HepG2 (cell line): ENCODE measurements around the gene NOC2L. TPM values are rescaled to one million over a fixed set of nuclear protein-coding genes. Genes with fewer than 3 reads are reported as not detected.
A peak's percentile ranks its signal among the peaks of the same experiment; 100 is the strongest.

ENCODE experiments used
- ETV5 ChIP-seq: IDR thresholded peaks from 2 replicates; pipeline ENCODE4 v1.6.1; 2018; ENCODE audit warnings: missing biosample characterization, missing genetic modification reagents, inconsistent platforms, borderline replicate concordance
- GABPB1 ChIP-seq: IDR thresholded peaks from 2 replicates; pipeline ENCODE4 v1.6.1; 2016; ENCODE audit warnings: mild to moderate bottlenecking, missing genetic modification reagents, moderate library complexity, missing compliant biosample characterization
- PHB2 ChIP-seq: fragments of 450-650 bp; IDR thresholded peaks from 2 replicates; pipeline ENCODE4 v1.6.1; 2018; ENCODE audit not compliant: partially characterized antibody
- SRSF1 ChIP-seq: fragments of 200-400 bp; formaldehyde crosslinking; optimal IDR thresholded peaks from 2 replicates; pipeline ENCODE3; 2017; ENCODE audit warnings: mild to moderate bottlenecking, low read depth, low read length, moderate library complexity
- TBX2 ChIP-seq: sonication (generic); formaldehyde crosslinking; IDR thresholded peaks from 2 replicates; pipeline ENCODE4 v1.5.0; 2020; ENCODE audit warnings: missing genetic modification reagents, mild to moderate bottlenecking, borderline replicate concordance
- ZBTB20 ChIP-seq: sonication (generic); formaldehyde crosslinking; IDR thresholded peaks from 2 replicates; pipeline ENCODE4 v1.8.1; 2023; ENCODE audit warnings: missing genetic modification reagents, low read depth, mild to moderate bottlenecking, borderline replicate concordance
- ZBTB7B ChIP-seq: sonication (generic); formaldehyde crosslinking; IDR thresholded peaks from 2 replicates; pipeline ENCODE4 v1.4.0; 2020; ENCODE audit warnings: missing genetic modification reagents
- ZNF263 ChIP-seq: sonication (generic); formaldehyde crosslinking; IDR thresholded peaks from 2 replicates; pipeline ENCODE4 v1.4.0; 2020; ENCODE audit warnings: missing genetic modification reagents
- polyA plus RNA-seq, 8 experiments: library from polyadenylated mRNA; depleted of rRNA in 3 of 8; stranded (reverse) in 7 of 8; unstranded in 1 of 8; fragments of >200 nt; fragmentation: Illumina TruSeq in 4 of 8; extraction: Trizol in 4 of 8; gene quantifications; 2 replicates each; pipeline versions ENCODE4 v1.2.1 to v1.2.3, GENCODE V29; 2011 to 2016; ENCODE audit warnings: low read depth in 4 of 8, missing spikeins in 1 of 8, mixed read lengths in 1 of 8; ENCODE audit not compliant: insufficient read depth in 1 of 8
- total RNA-seq, 5 experiments: library from RNA; depleted of rRNA; stranded (reverse); fragments of >200 nt; fragmentation: Illumina TruSeq; extraction: Trizol; gene quantifications; 2 replicates each; pipeline ENCODE4 v1.2.3, GENCODE V29; 2016; ENCODE audit warnings: low read depth in 1 of 5
- TF ChIP-seq, protein P1 (sequence below): sonication (generic); formaldehyde crosslinking; IDR thresholded peaks from 2 replicates; pipeline ENCODE4 v1.5.0; 2020; ENCODE audit warnings: mild to moderate bottlenecking, missing genetic modification reagents, moderate library complexity
- TF ChIP-seq, protein P2 (sequence below): sonication (generic); IDR thresholded peaks from 2 replicates; pipeline ENCODE4 v1.6.1; 2016; ENCODE audit warnings: low read depth, borderline replicate concordance
- TF ChIP-seq, protein P3 (sequence below): sonication (generic); formaldehyde crosslinking; IDR thresholded peaks from 2 replicates; pipeline ENCODE4 v1.8.0; 2022; ENCODE audit warnings: missing genetic modification reagents, mild to moderate bottlenecking, moderate library complexity, borderline replicate concordance
- TF ChIP-seq, protein P4 (sequence below), 2 experiments: fragments of 450-650 bp in 1 of 2; sonication (generic) in 1 of 2; formaldehyde crosslinking in 1 of 2; IDR thresholded peaks; 2 replicates each; pipeline versions ENCODE4 v1.6.1 to v1.8.0; 2016 to 2022; ENCODE audit warnings: antibody characterized with exemption in 1 of 2, mild to moderate bottlenecking in 1 of 2, missing genetic modification reagents in 1 of 2

NOC2L gene
- total and polyA plus RNA-seq, 2 of the 13 experiments (the other 11 are each of a cell fraction or from before 2014, with no cell fraction given), result 32.0 to 103 TPM

DNA sequence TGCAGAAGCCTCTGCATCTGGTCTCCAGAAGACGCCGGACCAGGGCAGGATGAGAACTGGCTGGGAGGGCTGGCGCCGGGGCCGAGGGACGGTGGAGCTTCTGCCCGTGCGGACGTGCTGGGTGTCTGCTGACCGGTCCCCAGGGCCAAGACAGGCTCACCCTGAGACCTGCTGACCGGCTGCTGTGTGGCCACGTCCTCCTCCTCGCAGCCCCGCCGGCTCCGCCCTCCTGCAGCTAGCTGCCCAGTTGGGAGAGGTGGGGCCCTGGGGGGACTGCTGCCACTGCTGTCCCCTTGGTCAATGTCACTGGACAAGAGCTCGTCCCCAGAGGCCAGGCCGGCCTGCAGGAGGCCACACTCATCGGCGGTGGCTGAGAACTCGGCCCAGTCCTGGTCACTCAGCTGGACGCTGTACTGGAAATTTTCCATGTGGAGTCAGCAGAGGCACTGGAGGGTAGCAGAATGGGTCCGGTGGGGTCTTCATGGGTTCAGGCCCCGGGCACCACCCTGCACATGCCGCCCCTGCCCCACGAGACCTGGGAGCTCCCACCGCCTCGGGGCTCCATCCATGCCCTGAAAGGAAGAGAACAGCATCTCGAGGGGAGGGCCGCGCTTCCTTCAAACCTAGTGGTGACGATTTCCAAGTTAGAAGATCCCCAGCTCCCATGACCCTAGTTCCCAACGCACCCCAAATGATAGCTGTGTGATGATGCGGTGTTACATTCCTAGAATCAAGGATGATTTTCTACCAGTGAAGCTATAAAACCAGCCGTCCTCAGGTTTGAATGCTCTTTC is 21.7 kb upstream of the NOC2L start (continued):
- no peak for TF ChIP-seq SRSF1
- TF ChIP-seq, protein P1, sequence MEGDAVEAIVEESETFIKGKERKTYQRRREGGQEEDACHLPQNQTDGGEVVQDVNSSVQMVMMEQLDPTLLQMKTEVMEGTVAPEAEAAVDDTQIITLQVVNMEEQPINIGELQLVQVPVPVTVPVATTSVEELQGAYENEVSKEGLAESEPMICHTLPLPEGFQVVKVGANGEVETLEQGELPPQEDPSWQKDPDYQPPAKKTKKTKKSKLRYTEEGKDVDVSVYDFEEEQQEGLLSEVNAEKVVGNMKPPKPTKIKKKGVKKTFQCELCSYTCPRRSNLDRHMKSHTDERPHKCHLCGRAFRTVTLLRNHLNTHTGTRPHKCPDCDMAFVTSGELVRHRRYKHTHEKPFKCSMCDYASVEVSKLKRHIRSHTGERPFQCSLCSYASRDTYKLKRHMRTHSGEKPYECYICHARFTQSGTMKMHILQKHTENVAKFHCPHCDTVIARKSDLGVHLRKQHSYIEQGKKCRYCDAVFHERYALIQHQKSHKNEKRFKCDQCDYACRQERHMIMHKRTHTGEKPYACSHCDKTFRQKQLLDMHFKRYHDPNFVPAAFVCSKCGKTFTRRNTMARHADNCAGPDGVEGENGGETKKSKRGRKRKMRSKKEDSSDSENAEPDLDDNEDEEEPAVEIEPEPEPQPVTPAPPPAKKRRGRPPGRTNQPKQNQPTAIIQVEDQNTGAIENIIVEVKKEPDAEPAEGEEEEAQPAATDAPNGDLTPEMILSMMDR (CRISPR knock-in tag), result peak; percentile 41
- TF ChIP-seq, protein P2, sequence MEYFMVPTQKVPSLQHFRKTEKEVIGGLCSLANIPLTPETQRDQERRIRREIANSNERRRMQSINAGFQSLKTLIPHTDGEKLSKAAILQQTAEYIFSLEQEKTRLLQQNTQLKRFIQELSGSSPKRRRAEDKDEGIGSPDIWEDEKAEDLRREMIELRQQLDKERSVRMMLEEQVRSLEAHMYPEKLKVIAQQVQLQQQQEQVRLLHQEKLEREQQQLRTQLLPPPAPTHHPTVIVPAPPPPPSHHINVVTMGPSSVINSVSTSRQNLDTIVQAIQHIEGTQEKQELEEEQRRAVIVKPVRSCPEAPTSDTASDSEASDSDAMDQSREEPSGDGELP, result peak; percentile 20; the same call in 1 of the 2 replicates
- no peak for TF ChIP-seq PHB2
- TF ChIP-seq ZBTB20 (CRISPR knock-in tag), result peak; percentile 62; the same call in 1 of the 2 replicates
- TF ChIP-seq, protein P3, sequence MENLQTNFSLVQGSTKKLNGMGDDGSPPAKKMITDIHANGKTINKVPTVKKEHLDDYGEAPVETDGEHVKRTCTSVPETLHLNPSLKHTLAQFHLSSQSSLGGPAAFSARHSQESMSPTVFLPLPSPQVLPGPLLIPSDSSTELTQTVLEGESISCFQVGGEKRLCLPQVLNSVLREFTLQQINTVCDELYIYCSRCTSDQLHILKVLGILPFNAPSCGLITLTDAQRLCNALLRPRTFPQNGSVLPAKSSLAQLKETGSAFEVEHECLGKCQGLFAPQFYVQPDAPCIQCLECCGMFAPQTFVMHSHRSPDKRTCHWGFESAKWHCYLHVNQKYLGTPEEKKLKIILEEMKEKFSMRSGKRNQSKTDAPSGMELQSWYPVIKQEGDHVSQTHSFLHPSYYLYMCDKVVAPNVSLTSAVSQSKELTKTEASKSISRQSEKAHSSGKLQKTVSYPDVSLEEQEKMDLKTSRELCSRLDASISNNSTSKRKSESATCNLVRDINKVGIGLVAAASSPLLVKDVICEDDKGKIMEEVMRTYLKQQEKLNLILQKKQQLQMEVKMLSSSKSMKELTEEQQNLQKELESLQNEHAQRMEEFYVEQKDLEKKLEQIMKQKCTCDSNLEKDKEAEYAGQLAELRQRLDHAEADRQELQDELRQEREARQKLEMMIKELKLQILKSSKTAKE, result peak; percentile 80
- no peak for TF ChIP-seq ZNF263 (CRISPR knock-in tag)
- TF ChIP-seq TBX2 (CRISPR knock-in tag), result no peak
- TF ChIP-seq GABPB1 (CRISPR knock-in tag), result peak; percentile 20; the same call in 1 of the 2 replicates
- TF ChIP-seq ZBTB7B (CRISPR knock-in tag), result 0 out of 2 replicates have a peak, but pooled peaks have one; percentile 42
- TF ChIP-seq ETV5 (CRISPR knock-in tag), result peak; percentile 7; the same call in 1 of the 2 replicates
- TF ChIP-seq, protein P4, sequence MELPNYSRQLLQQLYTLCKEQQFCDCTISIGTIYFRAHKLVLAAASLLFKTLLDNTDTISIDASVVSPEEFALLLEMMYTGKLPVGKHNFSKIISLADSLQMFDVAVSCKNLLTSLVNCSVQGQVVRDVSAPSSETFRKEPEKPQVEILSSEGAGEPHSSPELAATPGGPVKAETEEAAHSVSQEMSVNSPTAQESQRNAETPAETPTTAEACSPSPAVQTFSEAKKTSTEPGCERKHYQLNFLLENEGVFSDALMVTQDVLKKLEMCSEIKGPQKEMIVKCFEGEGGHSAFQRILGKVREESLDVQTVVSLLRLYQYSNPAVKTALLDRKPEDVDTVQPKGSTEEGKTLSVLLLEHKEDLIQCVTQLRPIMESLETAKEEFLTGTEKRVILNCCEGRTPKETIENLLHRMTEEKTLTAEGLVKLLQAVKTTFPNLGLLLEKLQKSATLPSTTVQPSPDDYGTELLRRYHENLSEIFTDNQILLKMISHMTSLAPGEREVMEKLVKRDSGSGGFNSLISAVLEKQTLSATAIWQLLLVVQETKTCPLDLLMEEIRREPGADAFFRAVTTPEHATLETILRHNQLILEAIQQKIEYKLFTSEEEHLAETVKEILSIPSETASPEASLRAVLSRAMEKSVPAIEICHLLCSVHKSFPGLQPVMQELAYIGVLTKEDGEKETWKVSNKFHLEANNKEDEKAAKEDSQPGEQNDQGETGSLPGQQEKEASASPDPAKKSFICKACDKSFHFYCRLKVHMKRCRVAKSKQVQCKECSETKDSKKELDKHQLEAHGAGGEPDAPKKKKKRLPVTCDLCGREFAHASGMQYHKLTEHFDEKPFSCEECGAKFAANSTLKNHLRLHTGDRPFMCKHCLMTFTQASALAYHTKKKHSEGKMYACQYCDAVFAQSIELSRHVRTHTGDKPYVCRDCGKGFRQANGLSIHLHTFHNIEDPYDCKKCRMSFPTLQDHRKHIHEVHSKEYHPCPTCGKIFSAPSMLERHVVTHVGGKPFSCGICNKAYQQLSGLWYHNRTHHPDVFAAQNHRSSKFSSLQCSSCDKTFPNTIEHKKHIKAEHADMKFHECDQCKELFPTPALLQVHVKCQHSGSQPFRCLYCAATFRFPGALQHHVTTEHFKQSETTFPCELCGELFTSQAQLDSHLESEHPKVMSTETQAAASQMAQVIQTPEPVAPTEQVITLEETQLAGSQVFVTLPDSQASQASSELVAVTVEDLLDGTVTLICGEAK (IDR thresholded peaks at IDR 0.05), result no peak
- TF ChIP-seq, protein P4 (CRISPR knock-in tag; IDR thresholded peaks at IDR 0.05), result 0 out of 2 replicates have a peak, but pooled peaks have one; percentile 7
